NCI-H1092 (cell line): Measurements from ENCODE around the gene MAPK9.

Experiments
- DNase-seq: peaks from one replicate; lab custom pipeline; 2025; lab: John Stamatoyannopoulos, UW

MAPK9 gene

DNA sequence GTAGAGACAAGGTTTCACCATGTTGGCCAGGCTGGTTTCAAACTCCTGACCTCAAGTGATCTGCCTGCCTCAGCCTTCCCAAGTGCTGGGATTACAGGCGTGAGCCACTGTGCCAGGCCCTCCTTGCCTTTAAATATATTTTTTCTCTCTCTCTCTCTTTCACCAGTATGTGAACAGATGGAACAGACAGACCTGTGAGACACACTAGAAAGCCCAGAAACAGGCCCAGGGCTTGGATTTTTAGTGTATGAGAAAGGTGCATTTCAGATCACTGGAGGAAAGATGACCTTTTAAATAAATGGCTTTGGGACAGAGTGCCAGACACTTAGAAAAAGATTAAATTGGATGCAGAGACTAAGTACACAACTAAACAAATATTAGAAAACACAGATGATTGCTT lies 86.0 kb downstream of the MAPK9 start:
- DNase-seq, result no peak

DNA sequence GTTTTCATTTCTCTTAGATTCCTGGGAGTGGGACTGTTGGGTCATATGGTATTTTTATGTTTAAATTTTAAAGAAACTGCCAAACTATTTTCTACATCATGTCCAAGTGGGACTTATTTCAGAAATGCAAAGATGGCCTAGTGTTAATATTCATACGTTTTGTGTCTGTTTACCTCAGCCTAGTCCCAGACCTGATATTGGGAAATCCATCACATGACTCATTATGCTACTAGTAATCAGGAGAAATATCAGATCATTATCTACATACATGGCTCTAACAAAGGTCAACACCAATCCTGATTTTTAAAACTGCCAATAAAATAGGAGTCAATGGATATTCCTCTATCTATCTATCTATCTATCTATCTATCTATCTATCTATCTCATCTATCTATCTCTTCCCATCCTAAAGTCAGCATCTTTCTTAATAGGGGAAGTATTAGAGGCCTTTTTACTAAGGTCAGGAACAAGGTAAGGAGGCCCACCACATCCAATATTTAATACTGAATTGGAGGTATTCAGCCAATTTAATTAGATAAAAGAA lies 87.5 kb downstream of the MAPK9 start:
- no peak for DNase-seq

DNA sequence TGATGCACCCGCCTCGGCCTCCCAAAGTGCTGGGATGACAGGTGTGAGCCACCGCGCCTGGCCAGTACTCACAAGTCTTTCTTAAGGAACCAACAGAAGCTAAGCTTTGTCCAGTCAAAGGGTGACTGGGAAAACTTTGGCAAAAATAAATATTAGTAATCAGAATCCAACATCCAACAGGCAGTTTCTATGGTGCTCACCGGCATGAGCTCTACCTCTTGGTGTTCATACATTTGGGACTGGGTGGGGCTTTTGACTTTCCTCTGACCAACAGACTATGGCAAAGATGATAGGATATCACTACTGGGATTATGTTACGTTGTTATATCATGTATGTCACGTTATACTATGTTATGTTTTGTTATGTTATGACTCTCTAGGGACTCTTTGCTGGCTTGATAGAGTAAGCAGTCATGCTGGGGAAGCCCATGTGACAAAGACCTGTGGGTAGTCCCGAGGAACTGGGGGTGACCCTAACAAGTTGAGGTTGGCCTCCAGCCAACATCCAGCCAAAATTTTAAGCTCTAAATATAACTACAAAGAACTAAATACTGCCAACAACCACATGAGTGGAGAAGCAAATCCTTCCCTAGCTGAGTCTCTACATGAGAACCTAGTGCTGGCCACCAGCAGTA lies 88.8 kb downstream of the MAPK9 start:
- DNase-seq, result no peak

DNA sequence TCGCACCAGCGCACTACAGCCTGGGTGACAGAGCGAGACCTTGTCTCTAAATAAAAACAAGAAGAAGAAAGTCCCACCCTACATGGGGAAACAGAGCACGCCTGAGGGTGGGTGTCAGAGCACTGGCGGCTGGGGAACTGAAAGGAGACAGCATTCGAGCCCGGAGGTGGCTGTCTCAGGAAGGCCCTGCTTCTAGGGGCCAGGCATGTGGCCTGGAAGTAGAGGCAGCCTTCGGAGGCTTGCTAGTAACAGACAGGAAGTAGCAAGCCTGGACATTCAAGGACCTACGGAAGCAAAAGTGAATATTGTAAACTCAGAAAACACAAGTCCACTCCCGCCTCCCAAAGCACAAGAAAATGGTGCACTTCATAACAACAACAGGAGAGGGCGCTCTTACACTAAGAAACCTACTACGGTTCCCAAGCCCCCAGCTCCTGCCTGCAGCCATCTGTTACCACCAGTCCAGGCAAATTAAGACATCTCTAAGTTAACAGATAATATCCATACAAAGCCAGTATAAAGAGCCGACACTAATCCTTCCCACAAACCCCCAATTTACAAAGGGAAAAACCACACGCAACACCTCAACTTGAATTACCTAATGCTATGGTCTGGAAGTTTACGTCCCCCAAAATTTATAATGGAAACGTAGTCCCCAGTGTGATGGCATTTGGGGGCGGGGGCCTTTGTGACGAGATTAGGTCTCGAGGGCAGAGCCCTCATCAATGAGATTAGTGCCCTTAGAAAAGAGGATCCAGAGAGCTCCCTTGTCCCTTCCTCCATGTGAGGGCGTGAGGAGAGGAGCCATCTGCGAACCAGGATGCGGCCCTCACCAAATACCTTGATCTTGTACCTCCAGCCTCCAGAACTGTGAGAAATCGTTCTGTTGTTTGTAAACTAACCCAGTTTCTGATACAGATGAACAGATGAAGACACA lies 90.6 kb downstream of the MAPK9 start:
- DNase-seq, result no peak

DNA sequence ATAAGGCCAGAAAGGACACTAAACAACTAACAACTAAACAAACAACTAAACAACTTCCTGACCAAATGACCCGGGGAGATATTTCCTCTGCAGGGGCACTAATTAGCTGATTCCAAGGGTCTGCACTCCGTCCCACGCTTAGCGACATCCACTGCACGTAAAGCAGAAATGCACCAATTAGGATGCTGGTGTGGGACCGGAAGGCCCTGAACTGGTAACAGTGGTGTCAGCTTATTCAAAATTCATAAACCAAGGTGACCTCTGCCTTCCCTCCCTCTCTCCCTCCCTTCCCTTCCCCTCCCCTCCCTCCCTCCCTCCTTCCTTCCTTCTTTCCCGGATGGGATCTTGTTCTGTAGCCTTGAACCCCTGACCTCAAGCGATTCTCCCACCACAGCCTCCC lies 92.5 kb downstream of the MAPK9 start:
- DNase-seq, result no peak

DNA sequence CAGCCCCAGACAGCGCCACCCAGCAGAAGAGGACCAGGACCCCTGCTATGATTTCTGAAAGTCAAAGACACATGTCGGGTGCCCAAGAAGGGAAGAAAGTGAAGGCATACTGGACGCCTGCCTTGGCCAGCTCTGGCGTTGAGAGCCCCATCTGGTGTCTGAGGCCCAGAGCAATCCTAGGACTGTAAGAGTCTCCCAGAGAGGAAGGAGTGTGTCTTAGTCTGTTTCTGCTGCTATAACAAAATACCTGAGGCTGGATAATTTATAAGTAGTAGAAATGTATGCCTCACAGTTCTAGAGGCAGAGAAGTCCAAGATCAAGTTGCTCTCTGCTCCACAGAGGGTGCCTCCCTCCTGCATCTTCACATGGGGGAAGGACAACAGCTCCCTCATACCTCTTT lies 93.7 kb downstream of the MAPK9 start:
- DNase-seq, result no peak

DNA sequence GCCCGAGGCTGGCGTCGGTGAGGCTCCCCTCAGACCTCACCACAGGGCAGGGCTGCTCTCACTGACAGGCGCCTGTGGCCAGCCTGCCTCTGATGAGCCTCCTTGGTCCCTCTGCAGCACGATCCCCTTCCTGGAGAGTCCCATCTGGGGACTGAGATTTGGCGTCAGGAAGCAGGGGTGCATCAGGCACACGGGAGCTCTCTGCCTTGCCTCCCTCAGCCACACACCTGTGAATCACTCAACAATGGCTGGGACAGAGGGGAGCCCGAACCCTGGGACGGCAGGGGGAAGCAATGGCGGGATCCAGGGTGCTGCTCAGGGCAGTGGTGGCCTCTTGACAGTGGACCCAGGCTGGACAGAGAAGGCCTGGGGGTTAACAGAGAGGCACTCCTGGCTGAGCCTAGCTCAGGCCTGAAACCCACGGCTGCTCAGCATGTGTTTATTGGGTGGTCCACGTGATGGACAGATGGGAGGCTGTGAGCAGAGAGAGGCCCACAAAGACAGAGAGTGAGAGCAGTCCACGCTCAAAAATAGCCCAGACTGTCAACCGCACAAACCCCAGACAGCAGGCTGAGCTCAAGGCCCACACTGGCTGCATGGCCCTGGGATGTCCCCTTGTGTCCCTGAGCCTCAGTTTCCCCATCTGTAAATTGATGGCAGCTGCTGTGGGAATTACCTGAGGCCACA lies 94.7 kb downstream of the MAPK9 start:
- DNase-seq, result no peak

DNA sequence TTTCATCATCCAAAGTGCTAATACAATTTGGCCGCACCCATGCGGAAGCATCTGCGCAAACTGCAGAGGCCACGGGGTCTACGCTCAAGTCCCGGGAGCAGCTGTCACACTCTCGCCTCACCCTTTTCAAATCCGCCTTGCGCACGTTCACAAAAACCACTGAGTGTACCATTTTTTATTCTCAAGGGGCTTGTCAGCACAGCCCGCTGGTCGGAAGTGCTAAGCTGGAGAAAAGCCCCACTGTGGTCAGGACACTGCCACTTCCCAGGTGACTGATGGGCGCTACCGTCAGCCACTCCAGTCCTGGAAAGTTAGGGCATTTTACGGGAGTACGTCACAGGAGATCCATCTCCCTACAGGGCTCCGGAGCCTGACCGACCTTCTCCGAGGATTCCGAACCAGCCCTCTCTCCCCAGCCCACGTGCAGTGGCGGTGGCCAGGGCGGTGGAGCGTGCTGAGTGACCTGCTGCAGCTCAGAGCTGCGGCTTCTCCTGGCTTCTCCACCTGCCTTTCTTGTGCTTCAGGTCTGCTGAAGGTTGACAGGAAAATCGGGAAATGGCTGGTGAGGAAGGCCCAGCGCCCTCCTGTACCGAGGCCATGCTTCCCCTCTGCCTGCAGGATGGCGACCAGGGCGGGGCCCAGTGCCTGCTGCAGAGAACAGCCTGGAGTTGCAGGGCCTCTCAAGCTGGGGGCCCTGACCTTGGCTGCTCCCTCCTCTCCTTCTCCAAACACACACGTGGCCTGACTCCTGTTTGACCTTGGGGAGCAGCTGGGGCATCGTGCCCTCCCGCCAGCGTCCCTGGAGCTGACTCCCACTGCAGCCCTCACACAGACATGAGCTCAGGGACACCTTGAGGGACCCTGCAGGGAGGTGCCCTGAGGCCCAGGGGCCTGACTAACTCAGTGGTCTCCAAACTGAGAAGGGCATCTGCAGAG lies 97.2 kb downstream of the MAPK9 start:
- DNase-seq, result no peak

DNA sequence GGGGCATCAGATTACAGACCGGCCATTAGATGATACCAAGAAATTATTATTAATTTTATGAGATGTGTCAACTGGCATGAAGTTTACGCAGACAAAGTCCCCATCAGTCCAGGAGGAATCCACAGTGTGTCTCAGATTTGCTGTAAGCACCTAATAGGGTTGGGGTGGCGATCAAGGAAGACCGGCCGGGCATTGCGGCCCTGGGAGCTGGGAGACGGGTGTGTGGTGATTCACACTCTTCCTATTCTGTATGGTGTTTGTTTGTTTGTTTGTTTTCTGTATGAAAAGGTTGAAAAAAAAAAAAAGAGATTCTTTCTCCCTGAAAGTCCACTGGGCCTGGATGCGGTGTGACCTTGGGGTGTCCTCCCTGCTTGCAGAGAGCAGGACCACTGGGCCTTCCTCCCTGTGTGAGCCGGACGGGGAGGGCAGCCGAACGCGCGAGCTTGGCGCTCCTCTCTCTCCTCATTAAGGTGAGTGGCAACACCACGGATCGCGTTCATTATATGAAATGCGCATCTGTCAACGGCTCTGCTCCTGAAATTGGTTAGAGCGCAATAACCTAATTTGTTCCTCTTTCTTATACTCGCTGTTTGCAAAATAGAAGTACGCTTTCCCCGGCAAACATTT lies 98.0 kb downstream of the MAPK9 start:
- no peak for DNase-seq

DNA sequence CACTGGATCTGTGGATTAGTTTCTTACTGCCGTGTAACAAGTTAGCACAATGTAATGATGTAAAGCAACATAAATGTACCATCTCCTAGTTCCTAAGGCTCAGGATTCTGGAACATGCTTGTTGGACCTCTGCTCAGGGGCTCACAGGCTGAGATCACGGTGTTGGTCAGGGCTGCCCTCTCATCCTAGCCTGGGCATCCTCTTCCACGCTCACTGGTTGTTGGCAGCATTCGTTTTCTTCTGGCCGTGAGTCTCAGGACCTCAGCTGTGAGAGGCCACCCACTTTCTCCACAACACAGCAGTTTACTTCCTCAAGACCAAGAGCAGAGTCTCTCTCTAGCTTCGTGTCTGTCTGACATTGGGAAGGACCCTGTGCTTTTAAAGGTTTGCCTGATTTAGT lies 100.2 kb downstream of the MAPK9 start:
- DNase-seq, result no peak

DNA sequence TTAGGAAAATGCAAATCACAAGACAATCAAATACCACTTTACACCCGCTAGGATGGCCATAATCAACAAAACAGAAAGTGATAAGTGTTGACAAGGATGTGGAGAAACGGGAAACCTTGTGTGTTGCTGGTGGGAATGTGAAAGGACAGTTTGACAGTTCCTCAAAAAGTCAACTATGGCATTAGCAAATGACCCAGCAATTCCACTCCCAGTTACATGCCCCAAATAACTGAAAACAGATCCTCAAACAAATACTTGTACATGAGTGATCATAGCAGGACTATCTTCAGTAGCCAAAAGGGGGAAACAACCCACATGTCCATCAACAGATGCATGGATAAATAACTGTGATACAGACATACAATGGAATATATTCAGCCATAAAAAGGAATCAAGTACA lies 104.1 kb downstream of the MAPK9 start:
- no peak for DNase-seq
